K562 (cell line): Measurements from ENCODE around the gene LMNB1. TPM values are rescaled to one million over a fixed set of nuclear protein-coding genes. Genes with fewer than 3 reads are reported as not detected.

Experiments used
- CC2D1A ChIP-seq: fragments of 450-650 bp; IDR thresholded peaks from 2 replicates; pipeline ENCODE4 v1.6.1; 2017; ENCODE audit warnings: mild to moderate bottlenecking
- EGR1 ChIP-seq: fragments of 450-650 bp; conservative IDR thresholded peaks from 2 replicates; pipeline ENCODE4 v1.6.1; 2017; ENCODE audit warnings: mild to moderate bottlenecking
- ELF1 ChIP-seq: fragments of 200-800 bp; sonication (Bioruptor generic); IDR thresholded peaks from 2 replicates; pipeline ENCODE4 v1.6.1; 2016; ENCODE audit warnings: missing genetic modification characterization, missing compliant biosample characterization
- FOXP1 ChIP-seq: sonication (generic); formaldehyde crosslinking; IDR thresholded peaks from 2 replicates; pipeline ENCODE4 v1.8.0; 2022; ENCODE audit warnings: mild to moderate bottlenecking, missing genetic modification reagents
- KLF6 ChIP-seq: fragments of 250-450 bp; sonication (Bioruptor Pico); IDR thresholded peaks from 2 replicates; pipeline ENCODE4 v1.4.0; 2020; ENCODE audit warnings: mild to moderate bottlenecking, moderate library complexity, borderline replicate concordance
- MECOM ChIP-seq: fragments of 250-450 bp; sonication (Bioruptor Pico); IDR thresholded peaks from 2 replicates; pipeline ENCODE4 v1.8.0; 2022; ENCODE audit warnings: inconsistent platforms
- PHF21A ChIP-seq: fragments of 450-650 bp; IDR thresholded peaks from 2 replicates; pipeline ENCODE4 v1.6.1; 2017; ENCODE audit warnings: low read depth, borderline replicate concordance
- POU5F1 ChIP-seq: fragments of 150-350 bp; IDR thresholded peaks from 2 replicates; pipeline ENCODE4 v1.6.1; 2014; ENCODE audit warnings: borderline replicate concordance, low read length, low read depth, mild to moderate bottlenecking; ENCODE audit not compliant: partially characterized antibody
- RBM25 ChIP-seq: fragments of 200-400 bp; formaldehyde crosslinking; IDR thresholded peaks from 2 replicates; pipeline ENCODE4 v1.6.1; 2018; ENCODE audit warnings: low read length, low read depth, moderate library complexity; ENCODE audit not compliant: severe bottlenecking
- SMARCC2 ChIP-seq: fragments of 450-650 bp; IDR thresholded peaks from 2 replicates; pipeline ENCODE4 v1.6.1; 2017; ENCODE audit warnings: antibody characterized with exemption, moderate library complexity, mild to moderate bottlenecking, low read depth
- SNIP1 ChIP-seq: fragments of 450-650 bp; IDR thresholded peaks from 2 replicates; pipeline ENCODE4 v1.7.1; 2017; ENCODE audit warnings: low read depth, mild to moderate bottlenecking
- SRSF1 ChIP-seq: fragments of 200-400 bp; formaldehyde crosslinking; IDR thresholded peaks from 2 replicates; pipeline ENCODE4 v1.6.1; 2017; ENCODE audit warnings: mild to moderate bottlenecking, low read depth, low read length, moderate library complexity
- ZNF12 ChIP-seq: sonication (generic); formaldehyde crosslinking; IDR thresholded peaks from 2 replicates; pipeline ENCODE4 v1.4.0; 2020; ENCODE audit warnings: mild to moderate bottlenecking, missing genetic modification reagents
- ZNF324 ChIP-seq: fragments of 250-450 bp; sonication (Bioruptor Pico); IDR thresholded peaks from 2 replicates; pipeline ENCODE4 v1.4.0; 2020; ENCODE audit warnings: mild to moderate bottlenecking
- ZNF431 ChIP-seq: sonication (generic); formaldehyde crosslinking; IDR thresholded peaks from 2 replicates; pipeline ENCODE4 v1.8.0; 2022; ENCODE audit warnings: mild to moderate bottlenecking, missing genetic modification reagents
- ZSCAN32 ChIP-seq: fragments of 450-650 bp; formaldehyde crosslinking; IDR thresholded peaks from 2 replicates; pipeline ENCODE4 v1.4.0; 2020; ENCODE audit warnings: mild to moderate bottlenecking, moderate library complexity
- polyA plus RNA-seq, 8 experiments: library from polyadenylated mRNA; depleted of rRNA in 4 of 8; stranded (reverse) in 5 of 8; unstranded in 3 of 8; fragments of >200 nt; fragmentation: Nextera tagmentation in 2 of 8; fragmentation: Illumina TruSeq in 1 of 8; extraction: Ambion mirVana in 2 of 8; extraction: Trizol in 1 of 8; gene quantifications; 2 replicates each; pipeline versions ENCODE4 v1.2.1 to v1.2.3, GENCODE V29; 2011 to 2014; ENCODE audit warnings: inconsistent platforms in 1 of 8, missing spikeins in 1 of 8
- total RNA-seq, 7 experiments: library from RNA; depleted of rRNA in 6 of 7; stranded (reverse); fragments of >200 nt in 6 of 7; fragmentation: Illumina TruSeq in 2 of 7; extraction: Trizol in 2 of 7; gene quantifications; 2 replicates each; pipeline versions ENCODE4 v1.2.1 to v1.2.3, GENCODE V29; 2011 to 2021; ENCODE audit warnings: low replicate concordance in 1 of 7
- TF ChIP-seq, protein P1 (sequence below): fragments of 250-450 bp; sonication (Bioruptor Pico); IDR thresholded peaks from 2 replicates; pipeline ENCODE4 v1.4.0; 2020; ENCODE audit warnings: mild to moderate bottlenecking
- TF ChIP-seq, protein P2 (sequence below): IDR thresholded peaks from 2 replicates; pipeline ENCODE4 v1.6.1; 2011; ENCODE audit warnings: borderline replicate concordance, low read depth, mild to moderate bottlenecking, moderate library complexity, low read length; ENCODE audit not compliant: insufficient read depth, poor library complexity, severe bottlenecking
- TF ChIP-seq, protein P3 (sequence below): IDR thresholded peaks from 3 replicates; pipeline ENCODE4 v1.6.1; 2011; ENCODE audit warnings: borderline replicate concordance, mild to moderate bottlenecking, moderate library complexity; ENCODE audit not compliant: insufficient read length; ENCODE audit errors: extremely low read depth
- TF ChIP-seq, protein P4 (sequence below): fragments of 450-650 bp; formaldehyde crosslinking; IDR thresholded peaks from 2 replicates; pipeline ENCODE4 v1.4.0; 2020; ENCODE audit warnings: mild to moderate bottlenecking, moderate library complexity

The LMNB1 gene
- total and polyA plus RNA-seq, 9 of the 15 experiments (the other 6 are each of a cell fraction or from before 2014, with no cell fraction given), result 2.8 to 190 (median 131) TPM

DNA sequence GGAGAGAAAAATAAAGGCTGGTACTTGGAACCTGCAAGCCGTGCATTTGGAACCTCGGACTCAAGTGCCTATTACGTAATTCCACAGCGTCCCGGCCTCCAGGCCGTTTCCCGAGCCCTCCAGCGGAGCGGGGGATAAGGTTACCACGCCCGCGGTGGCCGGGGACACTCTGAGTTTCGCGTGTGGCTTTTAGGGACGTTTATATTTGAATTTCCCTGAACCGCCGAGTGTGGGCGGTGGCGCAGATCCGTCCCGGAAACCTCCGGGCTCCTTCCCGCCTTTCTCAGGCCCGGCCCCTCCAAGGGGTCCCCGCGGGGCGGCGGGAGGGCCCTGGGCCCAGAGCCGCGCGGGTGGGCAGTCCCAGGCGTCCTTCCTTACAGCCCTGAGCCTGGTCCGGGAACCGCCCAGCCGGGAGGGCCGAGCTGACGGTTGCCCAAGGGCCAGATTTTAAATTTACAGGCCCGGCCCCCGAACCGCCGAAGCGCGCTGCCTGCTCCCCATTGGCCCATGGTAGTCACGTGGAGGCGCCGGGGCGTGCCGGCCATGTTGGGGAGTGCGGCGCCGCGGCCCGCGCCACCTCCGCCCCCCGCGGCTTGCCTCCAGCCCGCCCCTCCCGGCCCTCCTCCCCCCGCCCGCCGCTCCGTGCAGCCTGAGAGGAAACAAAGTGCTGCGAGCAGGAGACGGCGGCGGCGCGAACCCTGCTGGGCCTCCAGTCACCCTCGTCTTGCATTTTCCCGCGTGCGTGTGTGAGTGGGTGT, at the start of gene LMNB1 (continued):
- TF ChIP-seq CC2D1A (peak; percentile 91), PHF21A (peak; percentile 98), EGR1 (peak; percentile 93), ZNF12 (no peak), ZNF431 (CRISPR knock-in tag) (no peak), POU5F1 (no peak), SRSF1 (no peak), MECOM (CRISPR knock-in tag) (no peak), ZSCAN32 (CRISPR knock-in tag) (no peak), SNIP1 (no peak; the same call in 1 of the 2 replicates), ZNF324 (no peak), SMARCC2 (peak; percentile 69; the same call in 1 of the 2 replicates), RBM25 (peak; percentile 92), KLF6 (CRISPR knock-in tag) (peak; percentile 84; the same call in 1 of the 2 replicates), ELF1 (peak; percentile 75), FOXP1 (CRISPR knock-in tag) (peak; percentile 86)
- TF ChIP-seq, protein P1, sequence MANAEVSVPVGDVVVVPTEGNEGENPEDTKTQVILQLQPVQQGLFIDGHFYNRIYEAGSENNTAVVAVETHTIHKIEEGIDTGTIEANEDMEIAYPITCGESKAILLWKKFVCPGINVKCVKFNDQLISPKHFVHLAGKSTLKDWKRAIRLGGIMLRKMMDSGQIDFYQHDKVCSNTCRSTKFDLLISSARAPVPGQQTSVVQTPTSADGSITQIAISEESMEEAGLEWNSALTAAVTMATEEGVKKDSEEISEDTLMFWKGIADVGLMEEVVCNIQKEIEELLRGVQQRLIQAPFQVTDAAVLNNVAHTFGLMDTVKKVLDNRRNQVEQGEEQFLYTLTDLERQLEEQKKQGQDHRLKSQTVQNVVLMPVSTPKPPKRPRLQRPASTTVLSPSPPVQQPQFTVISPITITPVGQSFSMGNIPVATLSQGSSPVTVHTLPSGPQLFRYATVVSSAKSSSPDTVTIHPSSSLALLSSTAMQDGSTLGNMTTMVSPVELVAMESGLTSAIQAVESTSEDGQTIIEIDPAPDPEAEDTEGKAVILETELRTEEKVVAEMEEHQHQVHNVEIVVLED (CRISPR knock-in tag), result peak; percentile 38; the same call in 1 of the 2 replicates
- TF ChIP-seq, protein P2, sequence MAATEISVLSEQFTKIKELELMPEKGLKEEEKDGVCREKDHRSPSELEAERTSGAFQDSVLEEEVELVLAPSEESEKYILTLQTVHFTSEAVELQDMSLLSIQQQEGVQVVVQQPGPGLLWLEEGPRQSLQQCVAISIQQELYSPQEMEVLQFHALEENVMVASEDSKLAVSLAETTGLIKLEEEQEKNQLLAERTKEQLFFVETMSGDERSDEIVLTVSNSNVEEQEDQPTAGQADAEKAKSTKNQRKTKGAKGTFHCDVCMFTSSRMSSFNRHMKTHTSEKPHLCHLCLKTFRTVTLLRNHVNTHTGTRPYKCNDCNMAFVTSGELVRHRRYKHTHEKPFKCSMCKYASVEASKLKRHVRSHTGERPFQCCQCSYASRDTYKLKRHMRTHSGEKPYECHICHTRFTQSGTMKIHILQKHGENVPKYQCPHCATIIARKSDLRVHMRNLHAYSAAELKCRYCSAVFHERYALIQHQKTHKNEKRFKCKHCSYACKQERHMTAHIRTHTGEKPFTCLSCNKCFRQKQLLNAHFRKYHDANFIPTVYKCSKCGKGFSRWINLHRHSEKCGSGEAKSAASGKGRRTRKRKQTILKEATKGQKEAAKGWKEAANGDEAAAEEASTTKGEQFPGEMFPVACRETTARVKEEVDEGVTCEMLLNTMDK, result no peak
- TF ChIP-seq, protein P3, sequence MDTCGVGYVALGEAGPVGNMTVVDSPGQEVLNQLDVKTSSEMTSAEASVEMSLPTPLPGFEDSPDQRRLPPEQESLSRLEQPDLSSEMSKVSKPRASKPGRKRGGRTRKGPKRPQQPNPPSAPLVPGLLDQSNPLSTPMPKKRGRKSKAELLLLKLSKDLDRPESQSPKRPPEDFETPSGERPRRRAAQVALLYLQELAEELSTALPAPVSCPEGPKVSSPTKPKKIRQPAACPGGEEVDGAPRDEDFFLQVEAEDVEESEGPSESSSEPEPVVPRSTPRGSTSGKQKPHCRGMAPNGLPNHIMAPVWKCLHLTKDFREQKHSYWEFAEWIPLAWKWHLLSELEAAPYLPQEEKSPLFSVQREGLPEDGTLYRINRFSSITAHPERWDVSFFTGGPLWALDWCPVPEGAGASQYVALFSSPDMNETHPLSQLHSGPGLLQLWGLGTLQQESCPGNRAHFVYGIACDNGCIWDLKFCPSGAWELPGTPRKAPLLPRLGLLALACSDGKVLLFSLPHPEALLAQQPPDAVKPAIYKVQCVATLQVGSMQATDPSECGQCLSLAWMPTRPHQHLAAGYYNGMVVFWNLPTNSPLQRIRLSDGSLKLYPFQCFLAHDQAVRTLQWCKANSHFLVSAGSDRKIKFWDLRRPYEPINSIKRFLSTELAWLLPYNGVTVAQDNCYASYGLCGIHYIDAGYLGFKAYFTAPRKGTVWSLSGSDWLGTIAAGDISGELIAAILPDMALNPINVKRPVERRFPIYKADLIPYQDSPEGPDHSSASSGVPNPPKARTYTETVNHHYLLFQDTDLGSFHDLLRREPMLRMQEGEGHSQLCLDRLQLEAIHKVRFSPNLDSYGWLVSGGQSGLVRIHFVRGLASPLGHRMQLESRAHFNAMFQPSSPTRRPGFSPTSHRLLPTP, result no peak
- TF ChIP-seq, protein P4, sequence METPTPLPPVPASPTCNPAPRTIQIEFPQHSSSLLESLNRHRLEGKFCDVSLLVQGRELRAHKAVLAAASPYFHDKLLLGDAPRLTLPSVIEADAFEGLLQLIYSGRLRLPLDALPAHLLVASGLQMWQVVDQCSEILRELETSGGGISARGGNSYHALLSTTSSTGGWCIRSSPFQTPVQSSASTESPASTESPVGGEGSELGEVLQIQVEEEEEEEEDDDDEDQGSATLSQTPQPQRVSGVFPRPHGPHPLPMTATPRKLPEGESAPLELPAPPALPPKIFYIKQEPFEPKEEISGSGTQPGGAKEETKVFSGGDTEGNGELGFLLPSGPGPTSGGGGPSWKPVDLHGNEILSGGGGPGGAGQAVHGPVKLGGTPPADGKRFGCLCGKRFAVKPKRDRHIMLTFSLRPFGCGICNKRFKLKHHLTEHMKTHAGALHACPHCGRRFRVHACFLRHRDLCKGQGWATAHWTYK (CRISPR knock-in tag), result no peak
